Tibial nerve (tissue), 4 donors: ENCODE results near the gene POLR3H. TPM values are rescaled to one million over a fixed set of nuclear protein-coding genes. Genes with fewer than 3 reads are reported as not detected.
A peak's percentile ranks its signal among the peaks of the same experiment; 100 is the strongest.

ENCODE experiments used
- DNase-seq, 2 donors: peaks; one replicate each; pipeline ENCODE4 v3.0.0-alpha.2; 2019; ENCODE audit warnings: low spot score in 2 of 2
- H3K27ac ChIP-seq, 4 donors: fragments of 200-600 bp; sonication (generic) in 3 of 4; one replicate each; pipeline ENCODE4 v1.5.1; 2017 to 2019; ENCODE audit warnings: mild to moderate bottlenecking in 1 of 4
- H3K27me3 ChIP-seq, 2 donors: fragments of 200-600 bp; sonication (generic) in 1 of 2; one replicate each; pipeline versions ENCODE4 v1.5.1 to v1.6.0; 2017 to 2019
- H3K36me3 ChIP-seq, 3 donors: fragments of 200-600 bp; sonication (generic); one replicate each; pipeline ENCODE4 v1.5.1; 2018 to 2019
- H3K4me1 ChIP-seq, 4 donors: fragments of 200-600 bp; sonication (generic) in 3 of 4; one replicate each; pipeline ENCODE4 v1.5.1; 2017 to 2019
- H3K4me3 ChIP-seq, 4 donors: fragments of 200-600 bp; sonication (generic) in 3 of 4; one replicate each; pipeline ENCODE4 v1.5.1; 2017 to 2019; ENCODE audit warnings: mild to moderate bottlenecking in 1 of 4, moderate library complexity in 1 of 4
- H3K9me3 ChIP-seq, 4 donors: fragments of 200-600 bp; sonication (generic) in 3 of 4; one replicate each; pipeline ENCODE4 v1.5.1; 2017 to 2019
- CTCF ChIP-seq, 5 experiments: fragments of 200-600 bp in 3 of 5; fragments of 450-650 bp in 2 of 5; sonication (generic) in 3 of 5; IDR thresholded peaks; one replicate each; pipeline ENCODE4 v1.5.1; 2016 to 2019; ENCODE audit warnings: antibody characterized with exemption in 5 of 5, mild to moderate bottlenecking in 3 of 5, moderate library complexity in 2 of 5
- EP300 ChIP-seq, 2 donors: sonication (generic); formaldehyde crosslinking; IDR thresholded peaks; one replicate each; pipeline ENCODE4 v1.6.1; 2017; ENCODE audit warnings: antibody characterized with exemption in 2 of 2, mild to moderate bottlenecking in 1 of 2
- POLR2A ChIP-seq, 2 donors: fragments of 450-650 bp; IDR thresholded peaks; one replicate each; pipeline ENCODE4 v1.6.1; 2017; ENCODE audit warnings: antibody characterized with exemption in 2 of 2, mild to moderate bottlenecking in 2 of 2, moderate library complexity in 2 of 2
- WGBS, 2 donors: methylation state at CpG; one replicate each; pipeline ENCODE4 v1.1.5; 2018; 5-methylcytosine and 5-hydroxymethylcytosine counted together
- total RNA-seq, 4 donors: library from RNA; depleted of rRNA; stranded (reverse); fragments of >200 nt; gene quantifications; one replicate each; pipeline ENCODE4 v1.1.0, GENCODE V29; 2016

The POLR3H gene
- total RNA-seq, 4 donors from 2014 or later, result 26.6 to 33.6 (median 27.5) TPM

- 89 to 92% methylated on average over 7 of the region's 7 CpGs for WGBS, 2 donors
- Histone ChIP-seq H3K27me3 (no peaks in the 10 kb centered on the region), H3K4me3 (no peak overlapping the region), H3K9me3 (no peaks in the 10 kb centered on the region), H3K36me3 (peaks cover 0 to 41% (median 0%) of the 10 kb centered on the region in 3 donors), H3K4me1 (peaks cover 0 to 37% (median 14%) of the 10 kb centered on the region in 4 donors), H3K27ac (no peak overlapping the region)
- no peak for TF ChIP-seq CTCF (IDR thresholded peaks at IDR 0.05)
- TF ChIP-seq POLR2A (IDR thresholded peaks at IDR 0.05), result no peak
- TF ChIP-seq EP300 (IDR thresholded peaks at IDR 0.05), result no peak
- DNase-seq, result no peak
These were observed 3.9 kb downstream of the POLR3H start for GRCh38 chr22:41540365-41540764.

- no peak for DNase-seq
- Histone ChIP-seq H3K4me3 (no peak overlapping the region), H3K36me3 (peaks cover 0 to 45% (median 0%) of the 10 kb centered on the region in 3 donors), H3K27ac (no peak overlapping the region), H3K9me3 (no peaks in the 10 kb centered on the region), H3K27me3 (no peaks in the 10 kb centered on the region), H3K4me1 (peaks cover 0 to 33% (median 14%) of the 10 kb centered on the region in 4 donors)
- TF ChIP-seq CTCF (IDR thresholded peaks at IDR 0.05) (no peak), EP300 (IDR thresholded peaks at IDR 0.05) (no peak), POLR2A (IDR thresholded peaks at IDR 0.05) (no peak)
- WGBS, 2 donors, result 87 to 91% methylated on average over 3 of the region's 3 CpGs
These were observed 4.3 kb downstream of the POLR3H start for GRCh38 chr22:41540006-41540315.

- Histone ChIP-seq H3K4me1 (peaks cover 0 to 33% (median 12%) of the 10 kb centered on the region in 4 donors), H3K27ac (peak overlapping the region in 2 of 4 donors; percentile 26 to 38), H3K36me3 (peaks cover 0 to 49% (median 0%) of the 10 kb centered on the region in 3 donors), H3K27me3 (no peaks in the 10 kb centered on the region), H3K4me3 (no peak overlapping the region), H3K9me3 (no peaks in the 10 kb centered on the region)
- DNase-seq, result no peak
- WGBS, 2 donors, result 71 to 74% methylated on average over 13 of the region's 13 CpGs
- TF ChIP-seq EP300 (IDR thresholded peaks at IDR 0.05) (no peak), POLR2A (IDR thresholded peaks at IDR 0.05) (no peak), CTCF (IDR thresholded peaks at IDR 0.05) (no peak)
These were observed 4.9 kb downstream of the POLR3H start for GRCh38 chr22:41539146-41540005.

GRCh38 chr22:41538583-41538982 lies 5.7 kb downstream of the POLR3H start:
- TF ChIP-seq CTCF (IDR thresholded peaks at IDR 0.05), result no peak
- TF ChIP-seq EP300 (IDR thresholded peaks at IDR 0.05), result no peak
- no peak for TF ChIP-seq POLR2A (IDR thresholded peaks at IDR 0.05)
- H3K27ac ChIP-seq, result peak overlapping the region in 2 of 4 donors; percentile 26 to 38
- 55 to 58% methylated on average over 8 of the region's 8 CpGs for WGBS, 2 donors
- peaks cover 0 to 52% (median 0%) of the 10 kb centered on the region in 3 donors for H3K36me3 ChIP-seq
- H3K4me3 ChIP-seq, result no peak overlapping the region
- no peaks in the 10 kb centered on the region for H3K9me3 ChIP-seq
- H3K27me3 ChIP-seq, result no peaks in the 10 kb centered on the region
- H3K4me1 ChIP-seq, result peaks cover 0 to 39% (median 14%) of the 10 kb centered on the region in 4 donors
- no peak for DNase-seq

- TF ChIP-seq POLR2A (IDR thresholded peaks at IDR 0.05) (no peak), CTCF (IDR thresholded peaks at IDR 0.05) (no peak), EP300 (IDR thresholded peaks at IDR 0.05) (no peak)
- WGBS, 2 donors, result 86 to 94% methylated on average over 3 of the region's 3 CpGs
- Histone ChIP-seq H3K9me3 (no peaks in the 10 kb centered on the region), H3K36me3 (peaks cover 0 to 62% (median 0%) of the 10 kb centered on the region in 3 donors), H3K27ac (no peak overlapping the region), H3K4me1 (peaks cover 0 to 35% (median 5%) of the 10 kb centered on the region in 4 donors), H3K27me3 (no peaks in the 10 kb centered on the region), H3K4me3 (no peak overlapping the region)
- no peak for DNase-seq
These were observed 7.1 kb downstream of the POLR3H start for GRCh38 chr22:41537203-41537602.
